SU-DHL-6 (cell line): ENCODE results near the gene SH3RF3.

Experiments
- EZH2phosphoT487 ChIP-seq: fragments of 200-600 bp; sonication (generic), shearing (Covaris generic); conservative IDR thresholded peaks from 2 replicates; pipeline ENCODE4 v1.6.1; 2018; ENCODE audit warnings: mild to moderate bottlenecking, antibody characterized with exemption, low read length, moderate library complexity, mixed read lengths
- TF ChIP-seq, protein P1 (sequence below): fragments of 200-600 bp; sonication (generic); IDR thresholded peaks from one replicate; pipeline ENCODE4 v1.5.1; 2017; ENCODE audit warnings: antibody characterized with exemption, mild to moderate bottlenecking, low read length, moderate library complexity; ENCODE audit not compliant: insufficient read depth, poor library complexity, severe bottlenecking

DNA sequence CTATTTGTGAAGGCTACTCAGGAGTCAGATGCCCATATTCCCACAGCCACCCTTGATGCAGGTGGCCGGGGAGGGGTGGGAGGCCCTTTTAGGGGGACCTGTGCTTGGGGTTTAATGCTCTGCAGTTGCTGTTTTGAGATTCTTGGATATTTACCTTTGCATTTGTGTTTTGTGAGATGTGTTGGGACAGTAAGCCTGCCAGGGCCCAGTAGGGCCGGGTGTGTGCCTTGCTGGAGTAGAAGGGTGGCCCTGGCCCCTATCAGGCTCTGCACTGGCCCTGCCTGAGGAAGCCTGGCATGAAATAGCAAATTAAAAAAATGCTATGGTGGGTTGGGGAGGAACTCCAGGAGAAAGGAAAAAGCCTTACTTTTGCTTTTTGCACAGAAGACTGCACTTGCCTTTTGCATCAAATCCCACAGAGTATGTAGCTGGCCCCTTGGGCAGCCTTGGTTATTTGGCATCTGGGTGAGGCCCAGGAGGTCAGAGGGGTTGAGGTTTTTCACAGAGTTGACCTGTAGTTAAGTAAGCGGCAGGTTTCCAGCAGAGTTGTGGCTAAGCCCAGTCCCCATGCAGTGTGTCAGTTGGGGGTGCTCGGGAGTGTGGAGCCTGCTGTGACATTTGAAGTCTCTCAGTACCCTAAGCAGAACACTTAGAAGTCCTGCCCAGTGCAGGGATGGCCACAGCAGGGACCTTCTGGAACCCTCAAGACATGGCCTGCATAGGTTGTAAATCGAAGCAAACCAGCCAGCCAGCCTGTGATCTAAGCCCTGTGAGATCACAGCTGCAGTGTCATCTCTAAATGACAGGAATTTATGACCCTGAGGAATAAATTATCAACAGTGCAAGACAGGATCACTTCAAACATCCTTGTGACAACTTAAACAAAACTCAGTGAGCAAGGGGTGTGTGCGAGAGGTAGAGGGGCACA is 68.8 kb downstream of the SH3RF3 start:
- TF ChIP-seq, protein P1, sequence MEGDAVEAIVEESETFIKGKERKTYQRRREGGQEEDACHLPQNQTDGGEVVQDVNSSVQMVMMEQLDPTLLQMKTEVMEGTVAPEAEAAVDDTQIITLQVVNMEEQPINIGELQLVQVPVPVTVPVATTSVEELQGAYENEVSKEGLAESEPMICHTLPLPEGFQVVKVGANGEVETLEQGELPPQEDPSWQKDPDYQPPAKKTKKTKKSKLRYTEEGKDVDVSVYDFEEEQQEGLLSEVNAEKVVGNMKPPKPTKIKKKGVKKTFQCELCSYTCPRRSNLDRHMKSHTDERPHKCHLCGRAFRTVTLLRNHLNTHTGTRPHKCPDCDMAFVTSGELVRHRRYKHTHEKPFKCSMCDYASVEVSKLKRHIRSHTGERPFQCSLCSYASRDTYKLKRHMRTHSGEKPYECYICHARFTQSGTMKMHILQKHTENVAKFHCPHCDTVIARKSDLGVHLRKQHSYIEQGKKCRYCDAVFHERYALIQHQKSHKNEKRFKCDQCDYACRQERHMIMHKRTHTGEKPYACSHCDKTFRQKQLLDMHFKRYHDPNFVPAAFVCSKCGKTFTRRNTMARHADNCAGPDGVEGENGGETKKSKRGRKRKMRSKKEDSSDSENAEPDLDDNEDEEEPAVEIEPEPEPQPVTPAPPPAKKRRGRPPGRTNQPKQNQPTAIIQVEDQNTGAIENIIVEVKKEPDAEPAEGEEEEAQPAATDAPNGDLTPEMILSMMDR = no peak
- no peak for TF ChIP-seq EZH2phosphoT487
